Measurements from ENCODE around the gene FGFR3. TPM values are rescaled to one million over a fixed set of nuclear protein-coding genes. Genes with fewer than 3 reads are reported as not detected.

The FGFR3 gene
- total and polyA plus RNA-seq, 2 of the 8 experiments (the other 6 are each of a cell fraction or from before 2014, with no cell fraction given) = 9.0 to 19.5 TPM

DNA sequence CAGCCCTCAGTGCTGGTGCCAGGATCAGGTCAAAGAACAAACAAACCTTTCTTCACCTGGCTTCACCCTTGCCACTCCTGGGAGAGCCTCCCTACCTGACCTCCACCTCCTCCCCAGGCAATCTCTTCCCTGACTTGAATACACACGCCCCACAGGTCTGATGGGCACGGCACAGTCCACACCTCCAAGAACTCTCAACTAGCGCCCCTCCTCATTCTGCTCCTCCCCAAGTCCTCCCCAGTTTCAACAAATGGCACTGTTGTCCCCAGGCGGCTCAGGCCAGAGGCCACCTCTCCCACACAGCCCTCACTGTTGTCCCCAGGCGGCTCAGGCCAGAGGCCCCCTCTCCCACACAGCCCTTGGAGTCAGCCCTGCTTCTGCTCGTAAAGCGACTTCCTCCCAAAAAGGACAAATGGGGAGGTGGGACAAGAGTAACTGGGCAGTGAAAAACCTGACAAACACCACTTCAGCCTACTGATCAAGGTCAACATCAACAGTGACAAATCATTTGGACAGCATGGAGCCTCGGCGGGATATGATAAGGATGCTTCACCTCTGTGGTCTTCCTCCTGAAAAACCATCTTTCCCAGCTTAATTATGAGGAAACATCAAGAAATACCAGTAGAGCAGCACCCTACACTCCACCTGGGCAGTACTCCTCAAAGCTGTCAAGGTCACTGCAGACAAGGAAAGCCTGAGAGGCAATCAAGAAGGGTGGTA, 60.0 kb downstream of the FGFR3 start:
- H4K91ac ChIP-seq (replicated peaks; ENCODE audit: insufficient read length, low read length) = no peak overlapping the region
- H3K4me3 ChIP-seq (ENCODE audit: extremely low read depth in 1 of 4, insufficient read depth in 2 of 4, low read depth in 3 of 4, low read length in 4 of 4) = no peak overlapping the region
- no peak overlapping the region for H3K4me2 ChIP-seq (ENCODE audit: insufficient read depth in 1 of 2, low read depth in 2 of 2, low read length in 2 of 2)
- ChIA-PET CTCF (ENCODE audit: partially characterized antibody) (interaction anchor here (0.6 to 6.0 kb wide), 5 partner anchors 34 to 69 kb away, joined by 3 to 35 read pairs (median 3); no protein-coding TSS in a partner anchor), POLR2A (ENCODE audit: partially characterized antibody) (no interaction called here)
- peaks cover 0 to 14% (median 7%) of the 10 kb centered on the region in 4 experiments; a peak in 5 of 7 replicates for H3K4me1 ChIP-seq (replicated peaks in 1 of 4; ENCODE audit: control insufficient read depth in 3 of 4, insufficient read depth in 4 of 4, low read length in 3 of 4)
- no peak overlapping the region for H3K18ac ChIP-seq (ENCODE audit: extremely low read depth, low read length)
- peaks cover 20% of the 10 kb centered on the region for H3K79me1 ChIP-seq (ENCODE audit: low read depth, low read length)
- H2BK120ac ChIP-seq (replicated peaks; ENCODE audit: low read depth, low read length) = no peak overlapping the region
- DNase-seq (ENCODE audit: low read depth in 1 of 2, low spot score in 2 of 2) = no peak
- H3K56ac ChIP-seq (replicated peaks; ENCODE audit: insufficient read length, low read depth, low read length) = no peak overlapping the region
- H3K23me2 ChIP-seq (ENCODE audit: low read depth, low read length) = peaks cover 12% of the 10 kb centered on the region
- no peak overlapping the region for H4K5ac ChIP-seq (ENCODE audit: insufficient read length, low read depth, low read length)
- peaks cover 12 to 21% (median 17%) of the 10 kb centered on the region in 4 experiments for H3K27me3 ChIP-seq (replicated peaks in 1 of 4; ENCODE audit: control insufficient read depth in 3 of 4, extremely low read depth in 1 of 4, insufficient read depth in 3 of 4, low read length in 3 of 4)
- H2AFZ ChIP-seq (ENCODE audit: low read length) = no peak overlapping the region
- H2BK5ac ChIP-seq (ENCODE audit: low read depth, low read length) = no peak overlapping the region
- no peak for FAIRE-seq
- H3K79me2 ChIP-seq (ENCODE audit: control insufficient read depth in 1 of 2, insufficient read depth in 2 of 2, low read length in 2 of 2) = peaks cover 0 to 30% of the 10 kb centered on the region in 2 experiments; a peak in 3 of 4 replicates
- H3K14ac ChIP-seq (ENCODE audit: insufficient read length) = no peak overlapping the region
- H2AK5ac ChIP-seq (ENCODE audit: low read depth, low read length) = no peak overlapping the region
- no peak overlapping the region for H3K23ac ChIP-seq (ENCODE audit: insufficient read length)
- no peak overlapping the region for H3K4ac ChIP-seq (replicated peaks; ENCODE audit: insufficient read length, low read depth, low read length)
- WGBS, 2 experiments (ENCODE audit: extremely low coverage in 1 of 2, insufficient coverage in 1 of 2, insufficient read length in 1 of 2, insufficient replicate concordance in 2 of 2, low coverage in 1 of 2, low lambda C conversion rate in 2 of 2, missing lambda C conversion rate in 1 of 2) = 91% methylated on average over 9 of the region's 9 CpGs; no CpG with 5 or more reads in 1 of the 2 experiments
- H2BK15ac ChIP-seq (ENCODE audit: low read length) = no peak overlapping the region
- H3K36me3 ChIP-seq (ENCODE audit: control insufficient read depth in 2 of 4, insufficient read depth in 4 of 4, low read length in 3 of 4) = no peaks in the 10 kb centered on the region; a peak in 1 of 8 replicates
- H3K27ac ChIP-seq (ENCODE audit: low read depth, low read length) = no peak overlapping the region
- peaks cover 21 to 28% of the 10 kb centered on the region in 2 experiments for H4K20me1 ChIP-seq (replicated peaks in 1 of 2; ENCODE audit: control insufficient read depth in 1 of 2, insufficient read depth in 2 of 2, low read length in 2 of 2)
- H2BK20ac ChIP-seq (ENCODE audit: low read length) = no peak overlapping the region
- H4K8ac ChIP-seq (ENCODE audit: extremely low read depth, insufficient read depth, low read length) = no peak overlapping the region
- H3K9me3 ChIP-seq (ENCODE audit: insufficient read depth in 2 of 2, low read depth in 1 of 2, low read length in 1 of 2) = no peaks in the 10 kb centered on the region
- no peak overlapping the region for H2BK12ac ChIP-seq (ENCODE audit: low read depth, low read length)
- H3K9ac ChIP-seq (replicated peaks in 1 of 4; ENCODE audit: extremely low read depth in 1 of 4, low read depth in 3 of 4, low read length in 3 of 4) = no peak overlapping the region
- no peak for TF ChIP-seq HDAC6 (IDR thresholded peaks at IDR 0.05; ENCODE audit: low read depth, low read length)
- no peak for TF ChIP-seq CREB1 (IDR thresholded peaks at IDR 0.05)

Data from H1 (cell line).